GM23338 (cell line): ENCODE measurements around the gene ZBTB40. TPM values are rescaled to one million over a fixed set of nuclear protein-coding genes. Genes with fewer than 3 reads are reported as not detected.

Experiments
- ATAC-seq: fragments of 200-7000 bp; cut with Tn5 transposase; 3 replicates; pipeline ENCODE4 v1.9.1; 2020
- DNase-seq: peaks from one replicate; pipeline ENCODE4 v3.0.0-alpha.2; 2015; ENCODE audit warnings: low spot score
- H2AFZ ChIP-seq: fragments of 200-600 bp; sonication (generic); 2 replicates; pipeline ENCODE4 v1.8.0; 2016; ENCODE audit warnings: antibody characterized with exemption, mild to moderate bottlenecking, moderate library complexity
- H3F3A ChIP-seq: fragments of 200-600 bp; sonication (generic); replicated peaks from 2 replicates; pipeline ENCODE4 v1.8.0; 2017; ENCODE audit warnings: antibody characterized with exemption, mixed run types, low read depth
- H3K27ac ChIP-seq: fragments of 200-600 bp; sonication (generic); 2 replicates; pipeline ENCODE4 v1.6.1; 2016; ENCODE audit warnings: low read depth
- H3K27me3 ChIP-seq: fragments of 200-600 bp; sonication (generic); 2 replicates; pipeline ENCODE4 v1.8.0; 2016; ENCODE audit warnings: mild to moderate bottlenecking, mixed run types, moderate library complexity; ENCODE audit not compliant: insufficient read depth
- H3K36me3 ChIP-seq: fragments of 200-600 bp; sonication (generic); 2 replicates; pipeline ENCODE4 v1.8.0; 2016; ENCODE audit warnings: mild to moderate bottlenecking; ENCODE audit not compliant: insufficient read depth
- H3K4me1 ChIP-seq: fragments of 200-600 bp; sonication (generic); 2 replicates; pipeline ENCODE4 v1.8.0; 2016; ENCODE audit warnings: mild to moderate bottlenecking, moderate library complexity; ENCODE audit not compliant: insufficient read depth
- H3K4me2 ChIP-seq: fragments of 200-600 bp; sonication (generic); 2 replicates; pipeline ENCODE4 v1.7.1; 2017; ENCODE audit warnings: mixed run types
- H3K4me3 ChIP-seq: fragments of 200-600 bp; sonication (generic); 2 replicates; pipeline ENCODE4 v1.6.1; 2016; ENCODE audit warnings: mixed run types
- H3K79me2 ChIP-seq: fragments of 200-600 bp; sonication (generic); replicated peaks from 2 replicates; pipeline ENCODE4 v1.8.0; 2017; ENCODE audit warnings: mild to moderate bottlenecking; ENCODE audit not compliant: insufficient read depth
- H3K9me2 ChIP-seq: fragments of 200-600 bp; sonication (generic); 2 replicates; pipeline ENCODE4 v1.8.0; 2017; ENCODE audit not compliant: insufficient read depth
- H4K20me1 ChIP-seq: fragments of 200-600 bp; sonication (generic); replicated peaks from 2 replicates; pipeline ENCODE4 v1.8.0; 2017; ENCODE audit warnings: mild to moderate bottlenecking; ENCODE audit not compliant: insufficient read depth
- H3K27ac Mint-ChIP-seq: 2 replicates; pipeline ENCODE4 v1.8.0; 2020; ENCODE audit warnings: inconsistent platforms, mild to moderate bottlenecking, moderate library complexity, mixed read lengths
- H3K27me3 Mint-ChIP-seq: 3 replicates; pipeline ENCODE4 v1.8.0; 2022; ENCODE audit warnings: low read depth, mild to moderate bottlenecking, moderate library complexity, mixed read lengths, inconsistent platforms; ENCODE audit not compliant: insufficient read depth, poor library complexity
- H3K36me3 Mint-ChIP-seq: 3 replicates; pipeline ENCODE4 v1.8.0; 2021; ENCODE audit warnings: low read depth, mild to moderate bottlenecking, inconsistent platforms, moderate library complexity, mixed read lengths
- H3K4me1 Mint-ChIP-seq: 3 replicates; pipeline ENCODE4 v1.8.0; 2020; ENCODE audit warnings: mild to moderate bottlenecking, inconsistent platforms, mixed read lengths
- H3K4me3 Mint-ChIP-seq: 3 replicates; pipeline ENCODE4 v1.8.0; 2021; ENCODE audit warnings: moderate library complexity, mild to moderate bottlenecking, inconsistent platforms, mixed read lengths
- H3K9me3 Mint-ChIP-seq: 3 replicates; pipeline ENCODE4 v1.8.0; 2020; ENCODE audit warnings: moderate library complexity, mild to moderate bottlenecking, inconsistent platforms, mixed read lengths
- CREB1 ChIP-seq: fragments of 250-450 bp; sonication (Bioruptor Pico); IDR thresholded peaks from 2 replicates; pipeline ENCODE4 v1.5.0; 2020; ENCODE audit warnings: low read depth, mild to moderate bottlenecking, moderate library complexity
- JUNB ChIP-seq: IDR thresholded peaks from one replicate; pipeline ENCODE4 v1.6.1; 2016; ENCODE audit warnings: antibody characterized with exemption; ENCODE audit not compliant: unreplicated experiment
- NANOG ChIP-seq: IDR thresholded peaks from 2 replicates; pipeline ENCODE4 v1.6.1; 2016; ENCODE audit warnings: antibody characterized with exemption, borderline replicate concordance
- POLR2AphosphoS5 ChIP-seq: IDR thresholded peaks from 2 replicates; pipeline ENCODE4 v1.6.1; 2016; ENCODE audit warnings: antibody characterized with exemption, low read depth
- STAT1 ChIP-seq: IDR thresholded peaks from one replicate; pipeline ENCODE4 v1.6.1; 2016; ENCODE audit warnings: antibody characterized with exemption; ENCODE audit not compliant: unreplicated experiment
- ZNF114 ChIP-seq: fragments of 250-450 bp; sonication (Bioruptor Pico); IDR thresholded peaks from 2 replicates; pipeline ENCODE4 v1.5.0; 2020; ENCODE audit warnings: mild to moderate bottlenecking, moderate library complexity
- ZNF331 ChIP-seq: fragments of 250-450 bp; sonication (Bioruptor Pico); IDR thresholded peaks from 2 replicates; pipeline ENCODE4 v1.5.0; 2020; ENCODE audit warnings: low read depth, mild to moderate bottlenecking, moderate library complexity
- polyA plus RNA-seq: library from polyadenylated mRNA; unstranded; fragments of >200 nt; fragmentation: Nextera tagmentation; extraction: Ambion mirVana; gene quantifications from 2 replicates; pipeline ENCODE4 v1.2.1, GENCODE V29; 2016
- total RNA-seq: library from RNA; depleted of rRNA; stranded (reverse); fragments of >200 nt; shearing (Covaris generic); gene quantifications from 2 replicates; pipeline ENCODE4 v1.2.3, GENCODE V29; 2014
- TF ChIP-seq, protein P1 (sequence below): fragments of 250-450 bp; sonication (Bioruptor Pico); IDR thresholded peaks from 2 replicates; pipeline ENCODE4 v1.5.0; 2020; ENCODE audit warnings: mild to moderate bottlenecking, moderate library complexity
- TF ChIP-seq, protein P2 (sequence below): IDR thresholded peaks from one replicate; pipeline ENCODE4 v1.6.1; 2018; ENCODE audit warnings: antibody characterized with exemption; ENCODE audit not compliant: unreplicated experiment
- TF ChIP-seq, protein P3 (sequence below), 2 experiments: fragments of 200-600 bp in 1 of 2; sonication (generic) in 1 of 2; conservative IDR thresholded peaks; 2 replicates each; pipeline versions ENCODE4 v1.5.1 to v1.6.1; 2016 to 2017; ENCODE audit warnings: antibody characterized with exemption in 2 of 2, low read depth in 2 of 2, mild to moderate bottlenecking in 2 of 2, moderate library complexity in 1 of 2
- TF ChIP-seq, protein P4 (sequence below): IDR thresholded peaks from 2 replicates; pipeline ENCODE4 v1.6.1; 2016; ENCODE audit warnings: antibody characterized with exemption

ZBTB40 gene
- total and polyA plus RNA-seq, 2 experiments from 2014 or later: 3.1 to 22.7 TPM

DNA sequence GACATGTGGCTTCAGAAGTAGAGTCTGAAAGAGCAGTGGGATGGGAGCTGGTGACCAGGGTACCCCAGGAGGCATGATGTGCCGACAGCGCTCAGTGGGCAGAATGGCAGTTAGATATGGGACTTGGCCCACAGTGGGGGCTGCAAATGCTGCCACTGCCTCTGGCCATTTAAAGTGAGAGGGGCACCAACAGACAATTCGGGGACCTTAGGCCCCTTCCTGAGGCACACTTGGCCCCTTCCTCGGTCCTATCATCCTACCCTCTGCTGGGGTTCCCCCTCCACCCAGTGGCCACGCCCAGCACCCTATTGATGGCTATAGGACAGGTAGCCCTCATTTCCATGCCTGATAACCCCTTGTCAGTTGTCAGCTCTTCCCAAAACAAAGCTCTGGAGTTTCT is 75.0 kb downstream of the ZBTB40 start:
- Histone ChIP-seq H3K4me2 (no peak overlapping the region), H3F3A (no peaks in the 10 kb centered on the region), H3K4me1 (no peaks in the 10 kb centered on the region), H3K36me3 (peaks cover 11% of the 10 kb centered on the region; the same call in 1 of the 2 replicates), H2AFZ (no peak overlapping the region), H3K9me2 (no peaks in the 10 kb centered on the region), H3K27ac (no peak overlapping the region), H3K27me3 (no peaks in the 10 kb centered on the region), H3K79me2 (no peaks in the 10 kb centered on the region), H3K4me3 (no peak overlapping the region), H4K20me1 (no peaks in the 10 kb centered on the region)
- Mint-ChIP-seq H3K36me3 (peaks cover 6% of the 10 kb centered on the region; the same call in 1 of the 3 replicates), H3K4me1 (no peaks in the 10 kb centered on the region; the same call in 2 of the 3 replicates), H3K27ac (no peak overlapping the region), H3K4me3 (no peak overlapping the region), H3K27me3 (peaks cover 7% of the 10 kb centered on the region), H3K9me3 (no peaks in the 10 kb centered on the region)
- ATAC-seq (no peak), DNase-seq (no peak)
- TF ChIP-seq STAT1: no peak
- no peak for TF ChIP-seq JUNB
- TF ChIP-seq, protein P1, sequence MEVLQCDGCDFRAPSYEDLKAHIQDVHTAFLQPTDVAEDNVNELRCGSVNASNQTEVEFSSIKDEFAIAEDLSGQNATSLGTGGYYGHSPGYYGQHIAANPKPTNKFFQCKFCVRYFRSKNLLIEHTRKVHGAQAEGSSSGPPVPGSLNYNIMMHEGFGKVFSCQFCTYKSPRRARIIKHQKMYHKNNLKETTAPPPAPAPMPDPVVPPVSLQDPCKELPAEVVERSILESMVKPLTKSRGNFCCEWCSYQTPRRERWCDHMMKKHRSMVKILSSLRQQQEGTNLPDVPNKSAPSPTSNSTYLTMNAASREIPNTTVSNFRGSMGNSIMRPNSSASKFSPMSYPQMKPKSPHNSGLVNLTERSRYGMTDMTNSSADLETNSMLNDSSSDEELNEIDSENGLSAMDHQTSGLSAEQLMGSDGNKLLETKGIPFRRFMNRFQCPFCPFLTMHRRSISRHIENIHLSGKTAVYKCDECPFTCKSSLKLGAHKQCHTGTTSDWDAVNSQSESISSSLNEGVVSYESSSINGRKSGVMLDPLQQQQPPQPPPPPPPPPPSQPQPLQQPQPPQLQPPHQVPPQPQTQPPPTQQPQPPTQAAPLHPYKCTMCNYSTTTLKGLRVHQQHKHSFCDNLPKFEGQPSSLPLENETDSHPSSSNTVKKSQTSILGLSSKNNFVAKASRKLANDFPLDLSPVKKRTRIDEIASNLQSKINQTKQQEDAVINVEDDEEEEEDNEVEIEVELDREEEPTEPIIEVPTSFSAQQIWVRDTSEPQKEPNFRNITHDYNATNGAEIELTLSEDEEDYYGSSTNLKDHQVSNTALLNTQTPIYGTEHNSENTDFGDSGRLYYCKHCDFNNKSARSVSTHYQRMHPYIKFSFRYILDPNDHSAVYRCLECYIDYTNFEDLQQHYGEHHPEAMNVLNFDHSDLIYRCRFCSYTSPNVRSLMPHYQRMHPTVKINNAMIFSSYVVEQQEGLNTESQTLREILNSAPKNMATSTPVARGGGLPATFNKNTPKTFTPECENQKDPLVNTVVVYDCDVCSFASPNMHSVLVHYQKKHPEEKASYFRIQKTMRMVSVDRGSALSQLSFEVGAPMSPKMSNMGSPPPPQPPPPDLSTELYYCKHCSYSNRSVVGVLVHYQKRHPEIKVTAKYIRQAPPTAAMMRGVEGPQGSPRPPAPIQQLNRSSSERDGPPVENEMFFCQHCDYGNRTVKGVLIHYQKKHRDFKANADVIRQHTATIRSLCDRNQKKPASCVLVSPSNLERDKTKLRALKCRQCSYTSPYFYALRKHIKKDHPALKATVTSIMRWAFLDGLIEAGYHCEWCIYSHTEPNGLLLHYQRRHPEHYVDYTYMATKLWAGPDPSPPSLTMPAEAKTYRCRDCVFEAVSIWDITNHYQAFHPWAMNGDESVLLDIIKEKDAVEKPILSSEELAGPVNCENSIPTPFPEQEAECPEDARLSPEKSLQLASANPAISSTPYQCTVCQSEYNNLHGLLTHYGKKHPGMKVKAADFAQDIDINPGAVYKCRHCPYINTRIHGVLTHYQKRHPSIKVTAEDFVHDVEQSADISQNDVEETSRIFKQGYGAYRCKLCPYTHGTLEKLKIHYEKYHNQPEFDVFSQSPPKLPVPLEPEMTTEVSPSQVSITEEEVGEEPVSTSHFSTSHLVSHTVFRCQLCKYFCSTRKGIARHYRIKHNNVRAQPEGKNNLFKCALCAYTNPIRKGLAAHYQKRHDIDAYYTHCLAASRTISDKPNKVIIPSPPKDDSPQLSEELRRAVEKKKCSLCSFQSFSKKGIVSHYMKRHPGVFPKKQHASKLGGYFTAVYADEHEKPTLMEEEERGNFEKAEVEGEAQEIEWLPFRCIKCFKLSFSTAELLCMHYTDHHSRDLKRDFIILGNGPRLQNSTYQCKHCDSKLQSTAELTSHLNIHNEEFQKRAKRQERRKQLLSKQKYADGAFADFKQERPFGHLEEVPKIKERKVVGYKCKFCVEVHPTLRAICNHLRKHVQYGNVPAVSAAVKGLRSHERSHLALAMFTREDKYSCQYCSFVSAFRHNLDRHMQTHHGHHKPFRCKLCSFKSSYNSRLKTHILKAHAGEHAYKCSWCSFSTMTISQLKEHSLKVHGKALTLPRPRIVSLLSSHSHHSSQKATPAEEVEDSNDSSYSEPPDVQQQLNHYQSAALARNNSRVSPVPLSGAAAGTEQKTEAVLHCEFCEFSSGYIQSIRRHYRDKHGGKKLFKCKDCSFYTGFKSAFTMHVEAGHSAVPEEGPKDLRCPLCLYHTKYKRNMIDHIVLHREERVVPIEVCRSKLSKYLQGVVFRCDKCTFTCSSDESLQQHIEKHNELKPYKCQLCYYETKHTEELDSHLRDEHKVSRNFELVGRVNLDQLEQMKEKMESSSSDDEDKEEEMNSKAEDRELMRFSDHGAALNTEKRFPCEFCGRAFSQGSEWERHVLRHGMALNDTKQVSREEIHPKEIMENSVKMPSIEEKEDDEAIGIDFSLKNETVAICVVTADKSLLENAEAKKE (CRISPR knock-in tag): no peak
- no peak for TF ChIP-seq POLR2AphosphoS5
- TF ChIP-seq, protein P2, sequence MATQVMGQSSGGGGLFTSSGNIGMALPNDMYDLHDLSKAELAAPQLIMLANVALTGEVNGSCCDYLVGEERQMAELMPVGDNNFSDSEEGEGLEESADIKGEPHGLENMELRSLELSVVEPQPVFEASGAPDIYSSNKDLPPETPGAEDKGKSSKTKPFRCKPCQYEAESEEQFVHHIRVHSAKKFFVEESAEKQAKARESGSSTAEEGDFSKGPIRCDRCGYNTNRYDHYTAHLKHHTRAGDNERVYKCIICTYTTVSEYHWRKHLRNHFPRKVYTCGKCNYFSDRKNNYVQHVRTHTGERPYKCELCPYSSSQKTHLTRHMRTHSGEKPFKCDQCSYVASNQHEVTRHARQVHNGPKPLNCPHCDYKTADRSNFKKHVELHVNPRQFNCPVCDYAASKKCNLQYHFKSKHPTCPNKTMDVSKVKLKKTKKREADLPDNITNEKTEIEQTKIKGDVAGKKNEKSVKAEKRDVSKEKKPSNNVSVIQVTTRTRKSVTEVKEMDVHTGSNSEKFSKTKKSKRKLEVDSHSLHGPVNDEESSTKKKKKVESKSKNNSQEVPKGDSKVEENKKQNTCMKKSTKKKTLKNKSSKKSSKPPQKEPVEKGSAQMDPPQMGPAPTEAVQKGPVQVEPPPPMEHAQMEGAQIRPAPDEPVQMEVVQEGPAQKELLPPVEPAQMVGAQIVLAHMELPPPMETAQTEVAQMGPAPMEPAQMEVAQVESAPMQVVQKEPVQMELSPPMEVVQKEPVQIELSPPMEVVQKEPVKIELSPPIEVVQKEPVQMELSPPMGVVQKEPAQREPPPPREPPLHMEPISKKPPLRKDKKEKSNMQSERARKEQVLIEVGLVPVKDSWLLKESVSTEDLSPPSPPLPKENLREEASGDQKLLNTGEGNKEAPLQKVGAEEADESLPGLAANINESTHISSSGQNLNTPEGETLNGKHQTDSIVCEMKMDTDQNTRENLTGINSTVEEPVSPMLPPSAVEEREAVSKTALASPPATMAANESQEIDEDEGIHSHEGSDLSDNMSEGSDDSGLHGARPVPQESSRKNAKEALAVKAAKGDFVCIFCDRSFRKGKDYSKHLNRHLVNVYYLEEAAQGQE: no peak
- TF ChIP-seq ZNF114 (CRISPR knock-in tag): no peak
- TF ChIP-seq NANOG: no peak
- TF ChIP-seq, protein P3, sequence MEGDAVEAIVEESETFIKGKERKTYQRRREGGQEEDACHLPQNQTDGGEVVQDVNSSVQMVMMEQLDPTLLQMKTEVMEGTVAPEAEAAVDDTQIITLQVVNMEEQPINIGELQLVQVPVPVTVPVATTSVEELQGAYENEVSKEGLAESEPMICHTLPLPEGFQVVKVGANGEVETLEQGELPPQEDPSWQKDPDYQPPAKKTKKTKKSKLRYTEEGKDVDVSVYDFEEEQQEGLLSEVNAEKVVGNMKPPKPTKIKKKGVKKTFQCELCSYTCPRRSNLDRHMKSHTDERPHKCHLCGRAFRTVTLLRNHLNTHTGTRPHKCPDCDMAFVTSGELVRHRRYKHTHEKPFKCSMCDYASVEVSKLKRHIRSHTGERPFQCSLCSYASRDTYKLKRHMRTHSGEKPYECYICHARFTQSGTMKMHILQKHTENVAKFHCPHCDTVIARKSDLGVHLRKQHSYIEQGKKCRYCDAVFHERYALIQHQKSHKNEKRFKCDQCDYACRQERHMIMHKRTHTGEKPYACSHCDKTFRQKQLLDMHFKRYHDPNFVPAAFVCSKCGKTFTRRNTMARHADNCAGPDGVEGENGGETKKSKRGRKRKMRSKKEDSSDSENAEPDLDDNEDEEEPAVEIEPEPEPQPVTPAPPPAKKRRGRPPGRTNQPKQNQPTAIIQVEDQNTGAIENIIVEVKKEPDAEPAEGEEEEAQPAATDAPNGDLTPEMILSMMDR (conservative IDR thresholded peaks at IDR 0.05; ENCODE audit: low read depth in 2 of 2): no peak
- no peak for TF ChIP-seq CREB1
- no peak for TF ChIP-seq ZNF331 (CRISPR knock-in tag)
- TF ChIP-seq, protein P4, sequence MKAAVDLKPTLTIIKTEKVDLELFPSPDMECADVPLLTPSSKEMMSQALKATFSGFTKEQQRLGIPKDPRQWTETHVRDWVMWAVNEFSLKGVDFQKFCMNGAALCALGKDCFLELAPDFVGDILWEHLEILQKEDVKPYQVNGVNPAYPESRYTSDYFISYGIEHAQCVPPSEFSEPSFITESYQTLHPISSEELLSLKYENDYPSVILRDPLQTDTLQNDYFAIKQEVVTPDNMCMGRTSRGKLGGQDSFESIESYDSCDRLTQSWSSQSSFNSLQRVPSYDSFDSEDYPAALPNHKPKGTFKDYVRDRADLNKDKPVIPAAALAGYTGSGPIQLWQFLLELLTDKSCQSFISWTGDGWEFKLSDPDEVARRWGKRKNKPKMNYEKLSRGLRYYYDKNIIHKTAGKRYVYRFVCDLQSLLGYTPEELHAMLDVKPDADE: no peak
